ENCODE data around the gene ZBP1. TPM values are rescaled to one million over a fixed set of nuclear protein-coding genes. Genes with fewer than 3 reads are reported as not detected.

Gene ZBP1, protein sequence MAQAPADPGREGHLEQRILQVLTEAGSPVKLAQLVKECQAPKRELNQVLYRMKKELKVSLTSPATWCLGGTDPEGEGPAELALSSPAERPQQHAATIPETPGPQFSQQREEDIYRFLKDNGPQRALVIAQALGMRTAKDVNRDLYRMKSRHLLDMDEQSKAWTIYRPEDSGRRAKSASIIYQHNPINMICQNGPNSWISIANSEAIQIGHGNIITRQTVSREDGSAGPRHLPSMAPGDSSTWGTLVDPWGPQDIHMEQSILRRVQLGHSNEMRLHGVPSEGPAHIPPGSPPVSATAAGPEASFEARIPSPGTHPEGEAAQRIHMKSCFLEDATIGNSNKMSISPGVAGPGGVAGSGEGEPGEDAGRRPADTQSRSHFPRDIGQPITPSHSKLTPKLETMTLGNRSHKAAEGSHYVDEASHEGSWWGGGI
- total RNA-seq: under 1 TPM in 3 of 4 donors, not detected in 1; 0.28 to 0.84 (median 0.56) TPM

- ATAC-seq (ENCODE audit: low FRiP score): no peak
- no peak for TF ChIP-seq CTCF (IDR thresholded peaks at IDR 0.05)
- DNase-seq (ENCODE audit: low spot score): no peak
Measured at GRCh38 chr20:57620274-57620990, at the start of gene ZBP1. ZBP1 (minus strand) TSS chr20:57620426; CDS start chr20:57620295, 131 bp downstream.

- TF ChIP-seq CTCF (IDR thresholded peaks at IDR 0.05): no peak
- no peak for ATAC-seq (ENCODE audit: low FRiP score)
- no peak for DNase-seq (ENCODE audit: low spot score)
Measured at GRCh38 chr20:57669632-57670031, 49.4 kb upstream of the ZBP1 start.

DNA sequence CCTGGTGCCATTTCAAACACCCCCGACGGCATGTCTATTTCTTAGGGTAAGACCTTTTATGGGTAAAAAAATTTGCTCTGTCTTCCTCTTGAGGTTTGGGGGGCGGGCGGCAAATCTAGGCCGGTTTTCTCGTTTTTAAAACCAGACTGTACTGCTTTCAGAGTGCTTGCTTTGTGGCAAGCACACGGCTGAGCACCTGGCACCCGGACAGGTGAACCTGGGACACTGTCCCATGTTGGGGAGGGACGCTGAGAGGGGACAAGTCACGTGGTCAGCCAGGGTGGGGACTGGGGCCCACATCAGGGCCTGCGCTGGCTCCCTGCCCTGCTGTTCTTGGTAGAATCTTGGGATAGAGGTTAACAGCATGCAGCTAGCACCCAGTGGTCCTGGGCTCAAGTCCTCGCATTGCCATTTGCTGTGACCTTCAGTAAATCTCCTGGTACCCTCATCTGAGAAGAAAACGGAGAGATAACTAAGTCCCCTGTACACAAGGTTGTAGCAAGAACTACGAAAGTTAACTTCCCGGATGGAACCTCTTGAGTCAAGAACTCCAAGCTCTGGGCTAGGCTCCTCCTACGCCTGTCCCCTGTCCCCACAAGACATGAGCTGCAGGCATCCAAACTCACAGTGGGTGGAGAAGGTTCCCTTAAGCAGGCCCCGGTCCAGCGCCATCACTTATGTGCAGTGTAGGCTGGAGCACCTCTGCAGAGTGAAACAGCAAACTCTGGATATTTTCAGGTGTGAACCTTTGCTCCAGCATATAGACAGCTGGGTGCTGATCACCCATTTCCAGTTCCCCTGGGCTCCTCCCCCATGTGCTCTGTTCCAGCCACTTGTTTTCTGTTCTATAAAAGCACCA, 47.9 kb upstream of the ZBP1 start:
- ATAC-seq (ENCODE audit: low FRiP score): no peak
- DNase-seq (ENCODE audit: low spot score): no peak
- TF ChIP-seq CTCF (IDR thresholded peaks at IDR 0.05): no peak

- ATAC-seq (ENCODE audit: low FRiP score) (no peak), DNase-seq (ENCODE audit: low spot score) (no peak)
- no peak for TF ChIP-seq CTCF (IDR thresholded peaks at IDR 0.05)
Measured at GRCh38 chr20:57667388-57667787, 47.2 kb upstream of the ZBP1 start.

- no peak for DNase-seq (ENCODE audit: low spot score)
Measured at GRCh38 chr20:57666834-57667157, 46.6 kb upstream of the ZBP1 start.

More at GRCh38 chr20:57666834-57667157, 46.6 kb upstream of the ZBP1 start:
- ATAC-seq (ENCODE audit: low FRiP score): no peak
- no peak for TF ChIP-seq CTCF (IDR thresholded peaks at IDR 0.05)
